K562 treated with DMSO at 1 percent for 24 hours (cell line): Measurements from ENCODE around the gene CATSPER4. TPM values are rescaled to one million over a fixed set of nuclear protein-coding genes. Genes with fewer than 3 reads are reported as not detected.

ENCODE experiments used
- total RNA-seq: library from RNA; unstranded; fragments of 300-600 nt; gene quantifications from 2 replicates; pipeline ENCODE4 v1.2.3, GENCODE V29; 2022; ENCODE audit warnings: low read depth; ENCODE audit not compliant: insufficient read depth

CATSPER4 gene
- total RNA-seq: not detected in 2 replicates

DNA sequence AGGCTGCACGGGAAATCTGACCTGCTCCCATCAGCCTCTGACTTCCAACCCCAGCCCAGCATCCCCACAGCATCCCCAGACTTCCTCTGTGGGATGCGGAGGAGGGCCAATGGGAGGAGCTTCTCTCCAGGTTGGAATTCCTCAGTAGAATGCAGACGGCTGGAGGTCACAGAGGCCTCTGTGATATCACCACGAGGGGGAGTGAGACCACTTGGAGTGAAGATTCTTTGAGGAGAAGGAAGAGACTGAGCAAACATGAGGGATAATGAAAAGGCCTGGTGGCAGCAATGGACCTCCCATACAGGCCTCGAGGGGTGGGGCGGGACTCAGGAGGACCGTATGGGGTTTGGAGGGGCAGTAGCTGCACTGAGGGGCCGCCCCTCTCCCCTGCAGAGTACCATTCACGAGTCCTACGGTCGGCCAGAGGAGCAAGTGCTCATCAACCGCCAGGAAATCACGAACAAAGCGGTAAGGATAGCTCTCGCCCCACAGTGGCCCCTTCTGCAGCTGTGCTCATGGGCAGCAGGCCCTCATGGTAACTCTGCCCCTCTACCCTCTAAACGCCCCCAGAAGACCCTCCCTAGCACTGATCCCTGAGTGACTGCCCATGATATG, at the start of gene CATSPER4:
TSS of gene CATSPER4 (plus strand) at position 230 of the 615 bp plus-strand sequence. CDS start at position 256, 26 bp downstream.

DNA sequence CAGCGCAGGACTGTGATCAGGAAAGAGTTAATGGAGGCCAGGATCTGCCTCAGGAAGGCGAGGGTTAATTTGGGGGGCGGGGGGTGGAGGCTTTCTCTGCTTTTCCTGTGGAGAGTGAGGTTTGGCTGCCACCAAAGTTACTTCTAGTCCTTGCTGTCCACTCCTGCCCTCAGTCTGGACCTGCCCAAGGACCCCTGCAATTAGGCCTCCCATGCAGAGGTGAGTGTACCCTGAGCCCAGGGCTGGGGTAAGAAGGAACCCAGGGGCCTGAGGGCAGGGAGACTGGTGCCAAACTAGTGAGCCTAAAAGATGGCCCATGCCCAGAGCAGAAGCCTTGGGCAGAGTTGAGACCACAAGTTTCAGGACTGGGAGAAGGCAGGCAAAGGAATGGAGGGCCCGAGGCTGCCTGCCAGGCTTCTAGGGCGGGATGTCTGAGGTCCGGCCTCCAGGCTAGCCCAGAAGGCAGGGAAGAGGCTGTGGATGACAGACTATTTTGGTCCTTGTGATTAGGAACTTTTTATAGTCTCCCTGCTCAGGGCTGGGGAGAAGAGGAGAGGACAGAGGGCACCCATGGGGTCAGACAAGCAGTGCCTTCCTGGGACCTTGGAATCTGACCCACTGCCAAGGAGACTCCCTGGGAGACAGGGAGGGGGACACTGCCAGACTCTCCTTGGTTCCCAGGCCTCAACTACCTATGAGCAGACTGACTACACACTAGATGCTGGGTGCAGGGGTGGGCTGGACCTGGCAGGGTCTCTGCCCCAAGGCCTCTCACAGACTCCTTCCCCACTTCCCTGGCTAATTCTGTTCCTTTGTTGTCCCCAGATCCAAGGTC, 31.3 kb upstream of the CATSPER4 start, which contains the start of gene FAM110D:
TSS of gene FAM110D (plus strand) at position 172 of the 835 bp plus-strand sequence. CDS start 2,213 bp downstream, outside the sequence.

DNA sequence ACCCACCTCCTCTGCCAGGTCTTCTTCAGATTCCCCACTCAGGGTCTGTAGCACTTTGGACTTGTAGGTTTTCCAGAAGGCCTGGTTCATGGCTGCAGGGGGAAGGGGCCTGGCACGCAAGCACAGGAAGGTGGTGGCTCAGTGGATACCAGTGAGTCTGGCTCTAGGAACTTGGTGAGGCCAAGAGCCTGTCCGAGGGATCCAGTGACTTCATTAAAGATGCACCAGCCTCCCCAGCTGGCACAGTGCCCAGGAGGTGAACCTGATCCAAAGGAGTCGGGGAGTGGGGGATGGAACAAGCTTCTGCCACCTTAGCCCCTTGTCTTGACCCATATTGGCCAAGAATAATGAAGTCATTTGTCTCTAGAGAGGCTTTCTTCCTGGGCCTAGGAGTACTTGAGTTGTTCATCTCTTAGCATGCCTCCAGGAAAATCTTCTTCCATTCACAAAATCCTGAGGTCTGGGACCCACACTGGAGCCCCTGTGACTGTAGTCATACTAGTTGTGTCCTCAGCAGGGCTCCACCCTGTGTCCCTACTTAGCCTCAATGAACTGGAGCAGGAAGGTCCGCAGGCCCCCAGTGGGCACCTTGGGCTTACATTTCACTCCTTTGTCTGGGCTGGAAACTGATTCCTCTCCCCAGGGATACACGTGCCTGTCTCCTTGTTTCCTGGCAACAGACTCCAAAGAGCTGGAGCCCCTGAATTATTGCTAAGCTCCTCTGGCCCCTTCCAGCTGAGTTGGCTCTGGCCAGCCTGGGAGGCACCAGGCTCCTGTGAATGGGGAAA, 21.8 kb upstream of the CATSPER4 start, which contains the start of gene C1orf232:
TSS of gene C1orf232 (minus strand) at position 554 of the 788 bp plus-strand sequence. CDS start at position 90, 464 bp downstream.

DNA sequence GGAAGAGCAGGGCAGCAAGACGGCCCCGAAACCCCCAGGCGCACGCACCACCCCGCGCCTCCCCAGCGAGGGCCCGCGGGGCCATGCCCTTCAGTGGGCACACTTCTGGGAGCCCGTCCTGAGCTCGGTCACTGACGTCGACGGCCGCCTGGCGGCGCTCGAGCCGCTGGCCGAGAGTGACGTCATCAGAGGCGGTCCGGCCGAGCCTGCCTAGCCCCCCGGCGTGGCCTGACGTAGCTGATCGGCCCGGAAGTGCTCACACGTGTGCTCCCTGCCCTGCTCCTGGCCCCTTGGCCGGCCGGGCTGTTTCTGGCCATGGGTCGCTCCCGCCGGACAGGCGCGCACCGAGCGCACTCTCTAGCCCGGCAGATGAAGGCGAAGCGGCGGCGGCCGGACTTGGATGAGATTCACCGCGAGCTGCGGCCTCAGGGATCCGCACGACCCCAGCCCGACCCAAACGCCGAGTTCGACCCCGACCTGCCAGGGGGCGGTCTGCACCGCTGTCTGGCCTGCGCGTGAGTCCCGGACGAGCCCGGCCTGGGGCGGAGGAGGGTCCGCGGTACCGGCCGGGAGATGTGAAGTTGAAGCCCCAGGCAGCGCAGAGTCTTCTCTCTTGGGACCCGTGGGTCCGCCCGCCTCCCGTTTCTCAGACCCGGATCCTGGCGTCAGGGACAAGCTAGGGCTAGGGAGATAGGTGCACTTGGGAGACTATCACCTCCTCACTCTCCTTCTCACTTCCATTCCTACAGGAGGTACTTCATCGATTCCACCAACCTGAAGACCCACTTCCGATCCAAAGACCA, 20.5 kb upstream of the CATSPER4 start, which contains the start of gene ZNF593:
TSS of gene ZNF593 (plus strand) at position 240 of the 803 bp plus-strand sequence. CDS start at position 316, 76 bp downstream.

DNA sequence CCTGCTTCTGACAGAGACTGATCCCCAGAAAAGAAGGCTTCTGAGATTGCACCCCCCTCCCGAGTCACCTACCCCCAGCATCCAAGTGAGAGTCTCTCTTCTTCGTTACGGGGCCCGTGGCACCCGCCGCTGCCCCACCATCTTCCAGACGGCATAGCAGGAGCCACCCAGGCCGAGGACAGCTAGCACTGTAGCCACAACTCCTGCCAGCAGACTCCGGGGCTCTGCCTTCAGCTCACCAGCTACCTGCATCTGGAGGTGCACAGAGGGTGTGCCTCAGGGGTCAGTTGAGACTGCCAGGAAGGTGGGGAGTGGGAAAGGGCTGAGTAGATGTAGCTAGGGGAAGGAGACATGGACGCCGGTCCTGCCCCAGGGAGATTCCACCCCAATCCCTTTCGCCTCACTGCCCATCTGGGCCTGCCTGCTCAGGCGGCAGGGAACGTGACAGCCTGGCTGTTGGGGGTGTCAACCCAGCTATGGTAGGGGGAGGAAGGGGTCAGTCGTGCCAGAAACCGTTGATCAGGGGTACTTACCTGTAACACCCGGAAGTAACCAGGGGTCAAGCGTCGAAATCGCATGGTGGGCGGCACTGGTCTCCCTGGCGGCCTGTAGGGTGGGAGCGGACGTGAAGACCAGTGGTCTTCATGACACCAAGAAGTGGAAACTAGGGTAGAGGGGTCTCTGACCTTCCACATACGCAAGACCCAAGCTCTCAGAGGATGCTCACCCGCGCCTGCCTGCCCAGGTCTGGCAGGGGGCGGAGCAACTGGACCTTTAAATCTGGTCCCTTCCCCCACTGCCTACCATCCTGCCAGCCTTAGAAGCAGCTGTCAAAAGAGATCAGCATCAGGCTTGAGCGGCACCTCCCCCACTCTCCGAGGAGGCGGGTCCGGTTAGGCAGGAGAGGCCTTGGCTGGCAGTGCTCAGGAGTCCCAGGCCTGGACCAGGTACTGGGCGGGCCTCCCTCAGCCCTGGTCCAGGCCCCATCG, 19.0 kb upstream of the CATSPER4 start, which contains the start of gene ZNF593OS:
TSS of gene ZNF593OS (minus strand) at position 749 of the 989 bp plus-strand sequence. CDS start at position 578, 171 bp downstream.

DNA sequence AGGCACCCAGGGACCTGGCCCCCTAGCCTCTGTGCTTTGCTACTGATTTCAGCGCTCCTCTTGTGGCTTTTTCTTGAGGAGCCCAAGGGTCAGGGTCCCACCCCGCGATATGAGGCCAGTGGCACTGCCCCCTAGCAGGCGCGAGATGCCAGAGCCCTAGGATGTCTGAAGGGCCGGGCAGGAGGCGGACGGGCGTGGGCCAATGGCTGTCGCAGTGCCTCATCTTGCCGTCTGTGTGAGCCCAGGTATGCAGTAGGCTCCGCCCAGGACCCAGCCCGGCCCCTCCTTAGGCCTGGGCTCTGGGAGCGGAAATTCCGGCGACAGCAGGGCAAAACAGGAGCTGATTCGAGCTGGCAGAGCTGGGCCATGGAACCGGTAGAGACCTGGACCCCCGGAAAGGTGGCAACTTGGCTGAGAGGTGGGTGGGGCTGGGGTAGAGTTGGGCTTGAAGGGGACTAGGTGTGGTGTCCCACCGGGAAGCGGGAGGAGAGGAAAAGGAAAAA, 13.2 kb upstream of the CATSPER4 start, which contains the start of gene CNKSR1:
TSS of gene CNKSR1 (plus strand) at position 310 of the 503 bp plus-strand sequence. CDS start at position 367, 57 bp downstream.

DNA sequence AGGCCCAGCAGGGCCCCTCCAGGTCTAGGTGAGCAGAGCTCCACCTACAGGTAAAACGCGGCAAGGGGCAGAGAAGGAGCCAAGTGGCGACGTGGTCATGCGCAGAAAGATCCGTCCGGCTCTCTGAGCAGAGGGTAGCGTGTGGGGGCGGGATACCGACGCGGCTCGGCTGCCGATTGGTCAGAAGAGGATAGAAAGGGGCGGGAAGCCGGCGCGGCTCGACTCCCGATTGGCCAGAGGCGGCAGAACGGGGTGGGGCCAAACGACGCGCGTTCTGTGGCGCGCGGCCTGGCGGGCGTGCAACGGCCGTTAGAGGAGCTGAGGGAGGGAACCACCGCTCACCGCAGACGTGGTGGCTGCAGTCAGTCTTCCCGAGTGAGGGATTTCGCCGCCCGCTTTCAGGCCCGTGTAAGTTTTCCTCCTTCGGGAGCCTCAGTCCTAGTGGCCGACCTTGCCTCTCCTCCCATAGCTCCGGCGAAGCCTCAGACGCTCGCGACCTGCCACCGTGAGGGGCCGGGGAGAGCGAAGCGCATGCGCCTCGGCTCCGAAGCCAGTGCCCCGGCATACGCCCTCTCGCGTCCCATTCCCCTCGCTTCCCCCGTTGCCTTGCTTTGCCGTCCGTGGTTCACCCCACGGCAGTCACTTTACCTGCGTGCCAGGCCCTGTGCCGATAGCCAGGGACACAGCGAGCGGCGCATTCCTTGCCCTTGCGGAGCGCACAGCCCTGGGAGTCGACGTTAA, 43.7 kb downstream of the CATSPER4 start, which contains the start of gene CEP85:
TSS of gene CEP85 (plus strand) at position 298 of the 741 bp plus-strand sequence. CDS start 5,584 bp downstream, outside the sequence.

Other genes with a start within 250 kb of the CATSPER4 start
- gene PAFAH2, start 192.5 kb upstream of the CATSPER4 start, total RNA-seq: 10.2 and 11.5 TPM in 2 replicates
- 0.38 and 0.78 TPM in 2 replicates for gene EXTL1, start 168.8 kb upstream of the CATSPER4 start, total RNA-seq
- gene SLC30A2, start 144.5 kb upstream of the CATSPER4 start, total RNA-seq: not detected in 2 replicates
- gene TRIM63, start 123.0 kb upstream of the CATSPER4 start, total RNA-seq: 0.20 TPM in 1 of 2 replicates, not detected in the other
- gene PDIK1L, start 78.8 kb upstream of the CATSPER4 start, total RNA-seq: 9.6 and 10.9 TPM in 2 replicates
- 0.37 and 0.91 TPM in 2 replicates for gene FAM110D, start 31.5 kb upstream of the CATSPER4 start, total RNA-seq
- gene C1orf232, start 21.6 kb upstream of the CATSPER4 start, total RNA-seq: not detected in 2 replicates
- 101 and 116 TPM in 2 replicates for gene ZNF593, start 20.7 kb upstream of the CATSPER4 start, total RNA-seq
- 0.92 TPM in 1 of 2 replicates, not detected in the other for gene ZNF593OS, start 18.8 kb upstream of the CATSPER4 start, total RNA-seq
- 0.59 and 1.3 TPM in 2 replicates for gene CNKSR1, start 13.1 kb upstream of the CATSPER4 start, total RNA-seq
- 68.9 and 78.3 TPM in 2 replicates for gene CEP85, start 43.6 kb downstream of the CATSPER4 start, total RNA-seq
- gene SH3BGRL3, start 89.5 kb downstream of the CATSPER4 start, total RNA-seq: 67.9 and 75.6 TPM in 2 replicates
- 21.7 and 22.2 TPM in 2 replicates for gene UBXN11, start 116.0 kb downstream of the CATSPER4 start, total RNA-seq
- gene CD52, start 127.4 kb downstream of the CATSPER4 start, total RNA-seq: 46.6 and 48.8 TPM in 2 replicates
- 4.1 and 8.8 TPM in 2 replicates for gene CRYBG2, start 163.5 kb downstream of the CATSPER4 start, total RNA-seq
- not detected in 2 replicates for gene ZNF683, start 182.1 kb downstream of the CATSPER4 start, total RNA-seq
- not detected in 2 replicates for gene LIN28A, start 220.2 kb downstream of the CATSPER4 start, total RNA-seq
- gene DHDDS, start 241.7 kb downstream of the CATSPER4 start, total RNA-seq: 37.9 and 38.2 TPM in 2 replicates